Measurements from ENCODE around the gene SLC26A5. TPM values are rescaled to one million over a fixed set of nuclear protein-coding genes. Genes with fewer than 3 reads are reported as not detected.

Gene SLC26A5
- total RNA-seq, 1 experiment from 2014 or later, result not detected

DNA sequence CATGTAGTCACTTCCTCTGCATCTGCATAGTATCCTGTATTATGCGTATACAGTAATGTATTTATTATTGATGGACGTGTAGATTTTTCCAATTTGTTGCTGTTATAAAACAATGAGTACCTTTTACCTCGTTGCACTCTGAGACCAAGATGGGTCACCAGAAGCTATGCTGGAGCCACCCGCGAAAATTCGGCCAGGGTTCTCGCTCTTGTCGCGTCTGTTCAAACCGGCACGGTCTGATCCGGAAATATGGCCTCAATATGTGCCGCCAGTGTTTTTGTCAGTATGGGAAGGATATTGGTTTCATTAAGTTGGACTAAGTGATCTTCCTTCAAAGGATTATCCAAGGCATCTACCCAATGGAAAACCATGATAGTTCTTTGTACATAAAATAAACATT, 97.6 kb downstream of the SLC26A5 start:
- DNase-seq (ENCODE audit: low read depth, low spot score) (no peak), ATAC-seq (no peak)
- H3K9me3 ChIP-seq (ENCODE audit: control insufficient read depth, insufficient read depth, low read depth, low read length), result no peaks in the 10 kb centered on the region
- peak overlapping the region; percentile 87 for H3K4me3 ChIP-seq (ENCODE audit: low read depth in 2 of 2, low read length in 2 of 2)
- H3K27me3 ChIP-seq (ENCODE audit: control insufficient read depth, insufficient read depth, low read length), result no peaks in the 10 kb centered on the region
- no TSS peak for BruUV-seq (replicated peaks)
- H3K4me1 ChIP-seq (ENCODE audit: control insufficient read depth, insufficient read depth, low read length), result peaks cover 20% of the 10 kb centered on the region
- in situ Hi-C loops (cut with HindIII; ENCODE audit: low pct_unique_long_range_greater_than_20kb, low sequenced_read_pairs), result no loop called here
- ChIA-PET POLR2A (no interaction called here), CTCF (no interaction called here)
- peak overlapping the region; percentile 95 for H3K27ac ChIP-seq (ENCODE audit: low read length)
- TF ChIP-seq TCF7L2 (IDR thresholded peaks at IDR 0.05; ENCODE audit: low read depth, low read length) (no peak), SIN3A (IDR thresholded peaks at IDR 0.05; ENCODE audit: borderline replicate concordance, insufficient read depth, low read depth, low read length) (no peak), POLR2AphosphoS5 (IDR thresholded peaks at IDR 0.05; ENCODE audit: low read depth, low read length) (no peak)
- TF ChIP-seq, protein P1, sequence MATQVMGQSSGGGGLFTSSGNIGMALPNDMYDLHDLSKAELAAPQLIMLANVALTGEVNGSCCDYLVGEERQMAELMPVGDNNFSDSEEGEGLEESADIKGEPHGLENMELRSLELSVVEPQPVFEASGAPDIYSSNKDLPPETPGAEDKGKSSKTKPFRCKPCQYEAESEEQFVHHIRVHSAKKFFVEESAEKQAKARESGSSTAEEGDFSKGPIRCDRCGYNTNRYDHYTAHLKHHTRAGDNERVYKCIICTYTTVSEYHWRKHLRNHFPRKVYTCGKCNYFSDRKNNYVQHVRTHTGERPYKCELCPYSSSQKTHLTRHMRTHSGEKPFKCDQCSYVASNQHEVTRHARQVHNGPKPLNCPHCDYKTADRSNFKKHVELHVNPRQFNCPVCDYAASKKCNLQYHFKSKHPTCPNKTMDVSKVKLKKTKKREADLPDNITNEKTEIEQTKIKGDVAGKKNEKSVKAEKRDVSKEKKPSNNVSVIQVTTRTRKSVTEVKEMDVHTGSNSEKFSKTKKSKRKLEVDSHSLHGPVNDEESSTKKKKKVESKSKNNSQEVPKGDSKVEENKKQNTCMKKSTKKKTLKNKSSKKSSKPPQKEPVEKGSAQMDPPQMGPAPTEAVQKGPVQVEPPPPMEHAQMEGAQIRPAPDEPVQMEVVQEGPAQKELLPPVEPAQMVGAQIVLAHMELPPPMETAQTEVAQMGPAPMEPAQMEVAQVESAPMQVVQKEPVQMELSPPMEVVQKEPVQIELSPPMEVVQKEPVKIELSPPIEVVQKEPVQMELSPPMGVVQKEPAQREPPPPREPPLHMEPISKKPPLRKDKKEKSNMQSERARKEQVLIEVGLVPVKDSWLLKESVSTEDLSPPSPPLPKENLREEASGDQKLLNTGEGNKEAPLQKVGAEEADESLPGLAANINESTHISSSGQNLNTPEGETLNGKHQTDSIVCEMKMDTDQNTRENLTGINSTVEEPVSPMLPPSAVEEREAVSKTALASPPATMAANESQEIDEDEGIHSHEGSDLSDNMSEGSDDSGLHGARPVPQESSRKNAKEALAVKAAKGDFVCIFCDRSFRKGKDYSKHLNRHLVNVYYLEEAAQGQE (IDR thresholded peaks at IDR 0.05; ENCODE audit: insufficient read depth in 1 of 2, low read depth in 2 of 2, low read length in 1 of 2), result no peak
- TF ChIP-seq, protein P2, sequence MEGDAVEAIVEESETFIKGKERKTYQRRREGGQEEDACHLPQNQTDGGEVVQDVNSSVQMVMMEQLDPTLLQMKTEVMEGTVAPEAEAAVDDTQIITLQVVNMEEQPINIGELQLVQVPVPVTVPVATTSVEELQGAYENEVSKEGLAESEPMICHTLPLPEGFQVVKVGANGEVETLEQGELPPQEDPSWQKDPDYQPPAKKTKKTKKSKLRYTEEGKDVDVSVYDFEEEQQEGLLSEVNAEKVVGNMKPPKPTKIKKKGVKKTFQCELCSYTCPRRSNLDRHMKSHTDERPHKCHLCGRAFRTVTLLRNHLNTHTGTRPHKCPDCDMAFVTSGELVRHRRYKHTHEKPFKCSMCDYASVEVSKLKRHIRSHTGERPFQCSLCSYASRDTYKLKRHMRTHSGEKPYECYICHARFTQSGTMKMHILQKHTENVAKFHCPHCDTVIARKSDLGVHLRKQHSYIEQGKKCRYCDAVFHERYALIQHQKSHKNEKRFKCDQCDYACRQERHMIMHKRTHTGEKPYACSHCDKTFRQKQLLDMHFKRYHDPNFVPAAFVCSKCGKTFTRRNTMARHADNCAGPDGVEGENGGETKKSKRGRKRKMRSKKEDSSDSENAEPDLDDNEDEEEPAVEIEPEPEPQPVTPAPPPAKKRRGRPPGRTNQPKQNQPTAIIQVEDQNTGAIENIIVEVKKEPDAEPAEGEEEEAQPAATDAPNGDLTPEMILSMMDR (IDR thresholded peaks at IDR 0.05), result no peak
- no peaks in the 10 kb centered on the region; the same call in 1 of the 2 replicates for H3K36me3 ChIP-seq (ENCODE audit: control insufficient read depth, insufficient read depth, low read length)
- intact Hi-C loops (cut with micrococcal nuclease; ENCODE audit: unreplicated experiment), result no loop called here

DNA sequence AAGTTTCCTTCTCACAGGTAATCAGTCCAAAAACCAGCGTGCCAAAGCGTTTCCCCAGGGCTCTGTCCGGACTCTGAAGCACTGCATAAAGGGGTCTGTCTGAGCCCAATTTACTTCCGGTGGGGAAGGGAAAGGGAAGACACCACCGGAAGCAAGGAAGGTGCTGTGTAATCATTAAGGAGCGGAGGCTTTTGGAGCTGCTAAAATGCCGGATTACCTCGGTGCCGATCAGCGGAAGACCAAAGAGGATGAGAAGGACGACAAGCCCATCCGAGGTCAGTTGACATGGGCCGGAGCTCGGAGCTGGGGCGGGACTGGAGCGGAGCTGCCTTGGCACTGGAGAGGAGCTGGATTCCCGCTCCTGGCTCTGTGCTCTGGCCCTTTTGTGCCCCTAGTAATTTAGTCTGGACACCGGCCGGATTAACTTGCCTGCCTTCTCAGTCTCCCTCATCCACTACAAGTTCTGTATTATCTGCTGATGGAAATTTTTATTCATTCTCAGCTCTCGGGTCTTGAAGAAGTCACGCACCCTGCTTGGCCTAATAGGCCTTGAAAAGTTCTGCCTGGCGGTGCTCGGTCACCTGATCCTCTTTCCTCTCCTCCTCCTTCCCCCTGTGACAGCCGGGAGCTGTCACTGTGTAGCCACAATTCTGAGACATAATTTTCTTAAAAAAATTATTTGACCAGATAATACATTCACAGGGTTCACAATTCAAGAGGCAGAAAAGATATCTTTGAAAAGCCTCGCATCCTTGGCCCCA, 98.3 kb downstream of the SLC26A5 start, which contains the start of gene PSMC2:
PSMC2 (plus strand) TSS at position 137 of the 761 bp plus-strand sequence; CDS start at position 206, 69 bp downstream.
- peaks cover 25% of the 10 kb centered on the region for H3K4me1 ChIP-seq (ENCODE audit: control insufficient read depth, insufficient read depth, low read length)
- peak within 1 kb of the TSS; percentile 87 for H3K4me3 ChIP-seq (ENCODE audit: low read depth in 2 of 2, low read length in 2 of 2)
- no peaks in the 10 kb centered on the region for H3K9me3 ChIP-seq (ENCODE audit: control insufficient read depth, insufficient read depth, low read depth, low read length)
- ATAC-seq, result peak; percentile 91
- no peaks in the 10 kb centered on the region for H3K27me3 ChIP-seq (ENCODE audit: control insufficient read depth, insufficient read depth, low read length)
- TF ChIP-seq POLR2AphosphoS5 (IDR thresholded peaks at IDR 0.05; ENCODE audit: low read depth, low read length) (peak; percentile 79), SIN3A (IDR thresholded peaks at IDR 0.05; ENCODE audit: borderline replicate concordance, insufficient read depth, low read depth, low read length) (peak; percentile 89), TCF7L2 (IDR thresholded peaks at IDR 0.05; ENCODE audit: low read depth, low read length) (0 out of 2 replicates have a peak, but pooled peaks have one; percentile 19)
- TF ChIP-seq, protein P2 (IDR thresholded peaks at IDR 0.05), result no peak
- TF ChIP-seq, protein P1 (IDR thresholded peaks at IDR 0.05; ENCODE audit: insufficient read depth in 1 of 2, low read depth in 2 of 2, low read length in 1 of 2), result no peak
- intact Hi-C loops (cut with micrococcal nuclease; ENCODE audit: unreplicated experiment) (no loop called here), in situ Hi-C loops (cut with HindIII; ENCODE audit: low pct_unique_long_range_greater_than_20kb, low sequenced_read_pairs) (no loop called here)
- BruUV-seq (replicated peaks), result TSS peak; percentile 88
- peak; percentile 92 for DNase-seq (ENCODE audit: low read depth, low spot score)
- POLR2A ChIA-PET, result no interaction called here
- peak within 1 kb of the TSS; percentile 95 for H3K27ac ChIP-seq (ENCODE audit: low read length)
- CTCF ChIA-PET, result no interaction called here
- no peaks in the 10 kb centered on the region; the same call in 1 of the 2 replicates for H3K36me3 ChIP-seq (ENCODE audit: control insufficient read depth, insufficient read depth, low read length)
